ENCODE results near the gene COL24A1. TPM values are rescaled to one million over a fixed set of nuclear protein-coding genes. Genes with fewer than 3 reads are reported as not detected.
"Not testable (repeated sequence)": the region's sequence is repeated elsewhere in the genome, so short reads cannot be mapped to it uniquely, and the experiment has no call there.

The COL24A1 gene
- total RNA-seq, 4 donors from 2014 or later = 0.32 to 1.8 (median 0.72) TPM

DNA sequence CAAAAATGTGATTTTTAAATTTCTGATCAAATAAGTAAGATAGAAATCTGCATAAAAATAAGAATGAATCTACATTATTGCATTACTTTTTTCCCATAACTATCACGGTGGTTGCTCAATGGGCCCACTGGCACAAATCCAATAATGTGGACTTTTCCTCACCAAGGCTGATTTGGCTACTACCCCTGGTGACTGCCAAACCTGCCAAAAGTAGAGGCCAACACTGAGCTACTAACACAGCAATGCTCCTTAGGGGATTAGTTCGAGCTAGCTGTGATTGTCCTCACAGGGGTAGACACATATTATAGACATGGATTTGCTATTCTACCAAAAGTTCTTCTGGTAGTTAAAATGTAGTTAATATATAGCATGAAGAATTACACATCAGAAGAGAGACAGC, 340.7 kb downstream of the COL24A1 start:
- WGBS = 65% methylated on average over 2 of the region's 2 CpGs
- no peaks in the 10 kb centered on the region for H3K27me3 ChIP-seq
- TF ChIP-seq EP300 (IDR thresholded peaks at IDR 0.05) = no peak
- no peak for TF ChIP-seq POLR2AphosphoS5 (IDR thresholded peaks at IDR 0.05)
- no peak for TF ChIP-seq POLR2A (IDR thresholded peaks at IDR 0.05)
- TF ChIP-seq, protein P1, sequence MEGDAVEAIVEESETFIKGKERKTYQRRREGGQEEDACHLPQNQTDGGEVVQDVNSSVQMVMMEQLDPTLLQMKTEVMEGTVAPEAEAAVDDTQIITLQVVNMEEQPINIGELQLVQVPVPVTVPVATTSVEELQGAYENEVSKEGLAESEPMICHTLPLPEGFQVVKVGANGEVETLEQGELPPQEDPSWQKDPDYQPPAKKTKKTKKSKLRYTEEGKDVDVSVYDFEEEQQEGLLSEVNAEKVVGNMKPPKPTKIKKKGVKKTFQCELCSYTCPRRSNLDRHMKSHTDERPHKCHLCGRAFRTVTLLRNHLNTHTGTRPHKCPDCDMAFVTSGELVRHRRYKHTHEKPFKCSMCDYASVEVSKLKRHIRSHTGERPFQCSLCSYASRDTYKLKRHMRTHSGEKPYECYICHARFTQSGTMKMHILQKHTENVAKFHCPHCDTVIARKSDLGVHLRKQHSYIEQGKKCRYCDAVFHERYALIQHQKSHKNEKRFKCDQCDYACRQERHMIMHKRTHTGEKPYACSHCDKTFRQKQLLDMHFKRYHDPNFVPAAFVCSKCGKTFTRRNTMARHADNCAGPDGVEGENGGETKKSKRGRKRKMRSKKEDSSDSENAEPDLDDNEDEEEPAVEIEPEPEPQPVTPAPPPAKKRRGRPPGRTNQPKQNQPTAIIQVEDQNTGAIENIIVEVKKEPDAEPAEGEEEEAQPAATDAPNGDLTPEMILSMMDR (IDR thresholded peaks at IDR 0.05) = no peak
- H3K4me3 ChIP-seq = no peak overlapping the region
- no peaks in the 10 kb centered on the region for H3K4me1 ChIP-seq
- peak in 1 of 2 donors; percentile 60 for DNase-seq (ENCODE audit: low spot score in 2 of 2)
- no peak overlapping the region for H3K27ac ChIP-seq
- H3K9me3 ChIP-seq = no peaks in the 10 kb centered on the region
- no peaks in the 10 kb centered on the region for H3K36me3 ChIP-seq

DNA sequence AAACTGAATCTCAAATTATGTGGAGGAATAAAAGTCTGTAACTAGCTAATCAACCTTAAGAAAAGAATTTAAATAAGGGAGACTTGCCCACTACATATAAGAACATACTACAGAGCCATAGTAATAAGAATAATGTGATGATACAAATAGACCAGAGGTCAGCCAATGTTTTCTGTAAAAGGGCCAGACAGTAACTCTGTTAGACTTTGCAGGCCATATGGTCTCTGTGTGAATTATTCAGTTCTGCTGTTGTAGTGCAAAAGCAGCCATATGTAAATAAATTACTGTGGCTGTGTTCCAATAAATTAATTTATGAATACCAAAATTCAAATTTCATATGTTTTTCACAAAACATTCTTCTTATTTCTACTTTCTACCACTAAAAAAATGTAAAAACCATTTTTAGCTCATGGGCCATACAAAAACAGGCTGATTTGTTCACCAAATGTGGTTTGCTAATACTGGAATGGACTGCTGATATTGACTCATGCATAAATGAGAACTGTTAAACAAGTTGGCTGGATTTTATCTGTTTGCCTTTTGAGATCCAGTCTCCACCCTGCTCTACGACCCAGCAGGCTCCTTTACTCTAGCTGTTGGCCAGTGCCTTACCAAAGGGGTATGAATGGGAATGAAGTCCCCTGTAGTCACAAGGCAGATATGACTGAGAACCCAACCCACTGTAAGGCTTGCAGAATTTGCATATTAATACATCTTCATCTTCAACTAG, 350.2 kb downstream of the COL24A1 start:
- Histone ChIP-seq H3K27ac (no peak overlapping the region), H3K4me3 (no peak overlapping the region), H3K9me3 (no peaks in the 10 kb centered on the region), H3K36me3 (no peaks in the 10 kb centered on the region), H3K4me1 (no peaks in the 10 kb centered on the region), H3K27me3 (no peaks in the 10 kb centered on the region)
- WGBS = 55% methylated on average over 1 of the region's 1 CpG
- DNase-seq (ENCODE audit: low spot score in 2 of 2) = no peak
- TF ChIP-seq POLR2A (IDR thresholded peaks at IDR 0.05) (no peak), EP300 (IDR thresholded peaks at IDR 0.05) (no peak), POLR2AphosphoS5 (IDR thresholded peaks at IDR 0.05) (no peak)

DNA sequence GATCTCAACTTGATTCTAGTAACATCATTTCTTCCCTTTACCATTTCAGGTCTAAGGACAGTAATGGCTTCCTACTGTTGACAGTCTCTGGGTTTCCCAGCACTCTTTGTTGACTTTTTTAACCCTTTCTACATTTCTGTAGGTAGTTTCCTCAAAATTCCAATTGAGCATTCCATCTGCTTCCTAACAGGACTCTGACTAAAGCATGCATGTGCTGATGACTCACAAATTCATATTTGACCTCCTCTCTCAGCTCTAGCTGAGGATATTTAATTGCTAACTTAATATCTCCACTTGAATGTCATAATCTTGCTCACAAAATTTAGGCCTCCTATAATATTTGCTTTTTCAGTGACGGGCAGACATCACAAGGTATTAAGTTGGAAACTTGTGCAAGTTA, 355.1 kb downstream of the COL24A1 start:
- H3K4me1 ChIP-seq = no peaks in the 10 kb centered on the region
- H3K27ac ChIP-seq = no peak overlapping the region
- no peaks in the 10 kb centered on the region for H3K9me3 ChIP-seq
- no peaks in the 10 kb centered on the region for H3K36me3 ChIP-seq
- no peaks in the 10 kb centered on the region for H3K27me3 ChIP-seq
- H3K4me3 ChIP-seq = no peak overlapping the region
- no peak for DNase-seq (ENCODE audit: low spot score in 2 of 2)
- WGBS = 100% methylated on average over 1 of the region's 1 CpG
- TF ChIP-seq POLR2AphosphoS5 (IDR thresholded peaks at IDR 0.05) = no peak

DNA sequence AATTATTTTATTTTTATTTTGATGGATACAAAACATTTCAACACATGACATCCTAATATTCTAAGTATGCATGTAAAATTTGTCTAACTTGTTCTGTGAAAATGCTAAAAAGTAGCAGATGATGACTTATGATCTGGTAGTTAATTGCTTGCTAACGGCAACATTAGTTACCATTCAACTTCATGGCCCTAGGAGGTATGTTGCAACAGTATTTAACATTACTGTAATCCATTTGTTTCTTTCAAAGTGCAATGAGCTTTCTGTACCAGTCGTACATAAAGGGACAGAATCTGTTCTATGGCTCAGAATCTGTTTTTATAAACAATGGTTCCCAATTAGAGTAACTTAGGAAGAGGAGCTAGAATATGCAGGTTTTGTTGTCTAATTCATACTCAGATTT, 356.8 kb downstream of the COL24A1 start:
- 30% methylated on average over 2 of the region's 2 CpGs for WGBS
- TF ChIP-seq, protein P1 (IDR thresholded peaks at IDR 0.05) = no peak
- TF ChIP-seq POLR2AphosphoS5 (IDR thresholded peaks at IDR 0.05) (no peak), EP300 (IDR thresholded peaks at IDR 0.05) (no peak), POLR2A (IDR thresholded peaks at IDR 0.05) (no peak)
- Histone ChIP-seq H3K27ac (no peak overlapping the region), H3K36me3 (no peaks in the 10 kb centered on the region), H3K9me3 (no peaks in the 10 kb centered on the region), H3K4me1 (no peaks in the 10 kb centered on the region), H3K4me3 (no peak overlapping the region), H3K27me3 (no peaks in the 10 kb centered on the region)
- DNase-seq (ENCODE audit: low spot score in 2 of 2) = no peak

DNA sequence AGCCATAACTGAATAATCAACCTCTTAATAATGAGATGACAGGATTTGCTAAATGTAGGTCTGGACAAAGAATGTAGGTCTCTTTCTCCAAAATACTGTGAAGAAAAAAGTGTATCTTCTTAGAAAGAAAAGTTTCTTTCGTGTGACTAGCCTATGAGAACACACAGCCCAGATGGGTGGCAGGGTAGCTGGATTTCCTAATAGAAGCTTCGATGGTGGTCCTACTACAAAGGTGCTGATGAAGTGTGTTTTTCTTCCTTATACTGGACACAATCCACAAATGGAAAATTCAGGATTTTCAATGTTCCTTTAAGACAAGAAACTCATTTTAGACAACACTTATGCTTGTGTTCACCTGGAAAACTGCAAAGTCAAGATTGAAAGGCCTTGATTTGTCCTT, 358.2 kb downstream of the COL24A1 start:
- 83% methylated on average over 2 of the region's 2 CpGs for WGBS
- no peaks in the 10 kb centered on the region for H3K27me3 ChIP-seq
- TF ChIP-seq POLR2AphosphoS5 (IDR thresholded peaks at IDR 0.05) (no peak), POLR2A (IDR thresholded peaks at IDR 0.05) (no peak), EP300 (IDR thresholded peaks at IDR 0.05) (no peak)
- TF ChIP-seq, protein P1 (IDR thresholded peaks at IDR 0.05) = no peak
- no peaks in the 10 kb centered on the region for H3K9me3 ChIP-seq
- no peaks in the 10 kb centered on the region for H3K4me1 ChIP-seq
- H3K36me3 ChIP-seq = no peaks in the 10 kb centered on the region
- no peak for DNase-seq (ENCODE audit: low spot score in 2 of 2)
- peak overlapping the region; percentile 48 for H3K27ac ChIP-seq
- H3K4me3 ChIP-seq = no peak overlapping the region

DNA sequence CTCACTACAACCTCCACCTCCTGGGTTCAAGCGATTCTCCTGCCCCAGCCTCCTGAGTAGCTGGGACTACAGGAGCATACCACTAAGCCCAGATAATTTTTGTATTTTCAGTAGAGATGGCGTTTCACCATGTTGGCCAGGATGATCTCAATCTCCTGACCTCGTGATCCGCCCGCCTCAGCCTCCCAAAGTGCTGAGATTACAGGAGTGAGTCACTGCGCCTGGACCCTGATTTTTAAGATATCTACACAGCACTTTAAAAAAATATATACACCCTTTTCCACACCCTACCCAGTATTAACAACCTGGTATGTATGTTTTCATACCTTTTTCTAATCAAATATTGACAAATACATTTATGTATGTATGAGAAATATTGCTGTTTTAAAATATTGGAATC, 379.6 kb downstream of the COL24A1 start:
- not testable (repeated sequence) for H3K4me1 ChIP-seq; H3K27me3 ChIP-seq; H3K27ac ChIP-seq; H3K9me3 ChIP-seq; H3K36me3 ChIP-seq; DNase-seq (ENCODE audit: low spot score in 2 of 2); H3K4me3 ChIP-seq
- 92% methylated on average over 6 of the region's 6 CpGs for WGBS

DNA sequence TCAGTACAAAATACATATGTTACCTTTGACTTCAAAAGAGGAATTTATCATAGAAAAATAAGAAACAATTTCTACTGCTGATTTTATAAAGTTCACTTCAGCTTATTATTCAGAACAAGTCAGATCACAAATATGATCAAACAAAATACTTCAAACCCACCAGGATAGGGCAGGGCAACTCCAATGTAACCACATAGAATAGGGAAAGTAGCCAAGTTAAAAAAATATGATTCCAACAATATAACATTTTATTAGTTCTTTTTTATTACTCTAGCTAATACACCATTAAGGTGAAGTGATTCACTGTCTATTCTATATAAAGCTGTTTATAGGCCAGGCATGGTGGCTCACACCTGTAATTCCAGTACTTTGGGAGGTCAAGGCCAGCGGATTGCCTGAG, 393.8 kb downstream of the COL24A1 start:
- H3K27me3 ChIP-seq = no peaks in the 10 kb centered on the region
- no peaks in the 10 kb centered on the region for H3K9me3 ChIP-seq
- no peaks in the 10 kb centered on the region for H3K36me3 ChIP-seq
- TF ChIP-seq EP300 (IDR thresholded peaks at IDR 0.05) (no peak), POLR2AphosphoS5 (IDR thresholded peaks at IDR 0.05) (no peak), POLR2A (IDR thresholded peaks at IDR 0.05) (no peak)
- TF ChIP-seq, protein P1 (IDR thresholded peaks at IDR 0.05) = no peak
- 95% methylated on average over 1 of the region's 1 CpG for WGBS
- no peak overlapping the region for H3K27ac ChIP-seq
- H3K4me3 ChIP-seq = no peak overlapping the region
- DNase-seq (ENCODE audit: low spot score in 2 of 2) = no peak
- H3K4me1 ChIP-seq = no peaks in the 10 kb centered on the region
